HG03095 (cell line): Measurements from ENCODE around the gene SUN5.
"Not testable (repeated sequence)": the region's sequence is repeated elsewhere in the genome, so short reads cannot be mapped to it uniquely, and the experiment has no call there.

Experiments used
- ATAC-seq: cut with Tn5 transposase; IDR thresholded peaks from one replicate; pipeline ENCODE4 v1.9.1; 2021; ENCODE audit warnings: moderate library complexity; ENCODE audit not compliant: unreplicated experiment

SUN5 gene

GRCh38 chr20:32978009-32978335 lies 26.3 kb downstream of the SUN5 start:
- ATAC-seq: no peak

- no peak for ATAC-seq
Measured at GRCh38 chr20:32977281-32978008, 26.8 kb downstream of the SUN5 start.

GRCh38 chr20:32976746-32977145 lies 27.5 kb downstream of the SUN5 start:
- ATAC-seq: no peak

- no peak for ATAC-seq
Measured at GRCh38 chr20:32975698-32976674, 28.2 kb downstream of the SUN5 start.

- ATAC-seq: not testable (repeated sequence)
Measured at GRCh38 chr20:32975121-32975520, 29.1 kb downstream of the SUN5 start.

GRCh38 chr20:32974204-32975064 lies 29.8 kb downstream of the SUN5 start:
- ATAC-seq: not testable (repeated sequence)

GRCh38 chr20:32973077-32973717 lies 31.0 kb downstream of the SUN5 start:
- no peak for ATAC-seq

GRCh38 chr20:32972181-32973076 lies 31.8 kb downstream of the SUN5 start:
- peak; percentile 84 for ATAC-seq

GRCh38 chr20:32971703-32972161 lies 32.5 kb downstream of the SUN5 start:
- peak; percentile 10 for ATAC-seq

GRCh38 chr20:32970973-32971300 lies 33.3 kb downstream of the SUN5 start:
- ATAC-seq: no peak

- no peak for ATAC-seq
Measured at GRCh38 chr20:32970115-32970972, 33.9 kb downstream of the SUN5 start.

GRCh38 chr20:32969356-32970114 lies 34.7 kb downstream of the SUN5 start:
- ATAC-seq: no peak

- ATAC-seq: no peak
Measured at GRCh38 chr20:32968478-32969241, 35.6 kb downstream of the SUN5 start.

GRCh38 chr20:32967961-32968457 lies 36.2 kb downstream of the SUN5 start:
- no peak for ATAC-seq

- no peak for ATAC-seq
Measured at GRCh38 chr20:32966881-32967781, 37.1 kb downstream of the SUN5 start.

- ATAC-seq: no peak
Measured at GRCh38 chr20:32966382-32966781, 37.9 kb downstream of the SUN5 start.
